HFFc6 (cell line): ENCODE results near the gene LIPM. TPM values are rescaled to one million over a fixed set of nuclear protein-coding genes. Genes with fewer than 3 reads are reported as not detected.

ENCODE experiments used
- DNase-seq: peaks from one replicate; pipeline ENCODE4 v3.0.0-alpha.2; 2018
- H3K27ac Mint-ChIP-seq: 2 replicates; pipeline ENCODE4 v1.8.0; 2020; ENCODE audit warnings: mild to moderate bottlenecking, mixed read lengths
- H3K27me3 Mint-ChIP-seq: 2 replicates; pipeline ENCODE4 v1.8.0; 2021; ENCODE audit warnings: mild to moderate bottlenecking, moderate library complexity, mixed read lengths; ENCODE audit not compliant: insufficient read depth
- H3K36me3 Mint-ChIP-seq: 2 replicates; pipeline ENCODE4 v1.8.0; 2021; ENCODE audit warnings: low read depth, mixed read lengths
- H3K4me1 Mint-ChIP-seq: 2 replicates; pipeline ENCODE4 v1.8.0; 2020; ENCODE audit warnings: low read depth, mixed read lengths
- H3K4me3 Mint-ChIP-seq: 2 replicates; pipeline ENCODE4 v1.8.0; 2020; ENCODE audit warnings: mild to moderate bottlenecking, moderate library complexity, mixed read lengths
- H3K9me3 Mint-ChIP-seq: 2 replicates; pipeline ENCODE4 v1.8.0; 2020; ENCODE audit warnings: mild to moderate bottlenecking, mixed read lengths
- total RNA-seq, 6 experiments: library from RNA; stranded (reverse); fragmentation: NEBNext Ultra II Directional; extraction: Animal tissue kit (Norgen Biotek cat#: 25700); gene quantifications; 2 replicates in 1 of 6; 3 replicates in 5 of 6; pipeline ENCODE4 v1.2.3, GENCODE V29; 2021
- TF ChIP-seq, protein P1 (sequence below): fragments of 200-600 bp; sonication (generic); IDR thresholded peaks from 2 replicates; pipeline ENCODE4 v1.5.0; 2021; ENCODE audit warnings: antibody characterized with exemption, mild to moderate bottlenecking

LIPM gene
- total RNA-seq, 6 experiments from 2014 or later, result not detected

DNA sequence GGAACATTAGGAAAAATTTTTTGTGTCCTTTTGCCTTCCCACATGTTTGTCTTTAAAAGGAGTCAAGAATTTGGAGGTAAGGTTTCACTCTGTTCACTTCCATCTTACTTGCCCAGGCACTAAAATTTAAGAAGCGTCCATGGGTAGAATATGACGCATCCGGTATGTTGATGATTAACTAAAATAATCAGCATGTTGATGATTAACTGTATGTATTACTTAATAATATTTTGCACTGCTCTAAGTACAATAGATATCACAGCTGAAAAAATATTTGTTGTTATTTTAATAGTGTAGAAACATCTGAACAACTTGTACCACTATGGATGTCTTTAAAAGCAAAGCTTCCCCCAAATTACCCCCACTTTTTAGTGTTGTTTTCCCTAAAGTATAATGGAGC, 37.6 kb downstream of the LIPM start:
- DNase-seq, result no peak
- no peak overlapping the region for H3K4me3 Mint-ChIP-seq
- H3K9me3 Mint-ChIP-seq, result no peaks in the 10 kb centered on the region
- peaks cover 2% of the 10 kb centered on the region; the same call in 1 of the 2 replicates for H3K27me3 Mint-ChIP-seq
- no peaks in the 10 kb centered on the region; the same call in 1 of the 2 replicates for H3K4me1 Mint-ChIP-seq
- no peaks in the 10 kb centered on the region for H3K36me3 Mint-ChIP-seq
- H3K27ac Mint-ChIP-seq, result no peak overlapping the region
- TF ChIP-seq, protein P1, sequence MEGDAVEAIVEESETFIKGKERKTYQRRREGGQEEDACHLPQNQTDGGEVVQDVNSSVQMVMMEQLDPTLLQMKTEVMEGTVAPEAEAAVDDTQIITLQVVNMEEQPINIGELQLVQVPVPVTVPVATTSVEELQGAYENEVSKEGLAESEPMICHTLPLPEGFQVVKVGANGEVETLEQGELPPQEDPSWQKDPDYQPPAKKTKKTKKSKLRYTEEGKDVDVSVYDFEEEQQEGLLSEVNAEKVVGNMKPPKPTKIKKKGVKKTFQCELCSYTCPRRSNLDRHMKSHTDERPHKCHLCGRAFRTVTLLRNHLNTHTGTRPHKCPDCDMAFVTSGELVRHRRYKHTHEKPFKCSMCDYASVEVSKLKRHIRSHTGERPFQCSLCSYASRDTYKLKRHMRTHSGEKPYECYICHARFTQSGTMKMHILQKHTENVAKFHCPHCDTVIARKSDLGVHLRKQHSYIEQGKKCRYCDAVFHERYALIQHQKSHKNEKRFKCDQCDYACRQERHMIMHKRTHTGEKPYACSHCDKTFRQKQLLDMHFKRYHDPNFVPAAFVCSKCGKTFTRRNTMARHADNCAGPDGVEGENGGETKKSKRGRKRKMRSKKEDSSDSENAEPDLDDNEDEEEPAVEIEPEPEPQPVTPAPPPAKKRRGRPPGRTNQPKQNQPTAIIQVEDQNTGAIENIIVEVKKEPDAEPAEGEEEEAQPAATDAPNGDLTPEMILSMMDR, result no peak

DNA sequence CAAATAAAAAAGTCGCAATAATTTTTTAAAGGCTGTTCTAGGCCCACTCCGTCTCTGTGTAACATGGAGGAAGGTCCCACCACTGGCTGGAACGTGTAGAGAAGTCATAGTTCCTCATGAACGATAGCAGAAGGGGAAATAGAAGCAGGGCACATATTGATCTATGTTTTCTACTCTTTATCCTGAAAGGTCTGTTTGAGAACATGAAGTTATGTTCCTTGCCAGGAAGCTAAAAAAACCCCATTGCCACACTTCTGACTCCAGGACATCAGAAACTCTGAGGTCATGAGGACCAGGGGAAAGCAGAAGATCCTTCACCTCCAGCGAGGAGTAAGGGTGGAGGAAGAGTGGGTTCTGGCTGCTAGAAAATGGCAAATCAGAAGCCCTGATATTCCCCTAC, 38.4 kb downstream of the LIPM start:
- H3K27ac Mint-ChIP-seq, result no peak overlapping the region
- peaks cover 3% of the 10 kb centered on the region; the same call in 1 of the 2 replicates for H3K27me3 Mint-ChIP-seq
- no peaks in the 10 kb centered on the region; the same call in 1 of the 2 replicates for H3K4me1 Mint-ChIP-seq
- no peaks in the 10 kb centered on the region for H3K36me3 Mint-ChIP-seq
- no peaks in the 10 kb centered on the region for H3K9me3 Mint-ChIP-seq
- TF ChIP-seq, protein P1, result no peak
- no peak overlapping the region for H3K4me3 Mint-ChIP-seq
- DNase-seq, result no peak

DNA sequence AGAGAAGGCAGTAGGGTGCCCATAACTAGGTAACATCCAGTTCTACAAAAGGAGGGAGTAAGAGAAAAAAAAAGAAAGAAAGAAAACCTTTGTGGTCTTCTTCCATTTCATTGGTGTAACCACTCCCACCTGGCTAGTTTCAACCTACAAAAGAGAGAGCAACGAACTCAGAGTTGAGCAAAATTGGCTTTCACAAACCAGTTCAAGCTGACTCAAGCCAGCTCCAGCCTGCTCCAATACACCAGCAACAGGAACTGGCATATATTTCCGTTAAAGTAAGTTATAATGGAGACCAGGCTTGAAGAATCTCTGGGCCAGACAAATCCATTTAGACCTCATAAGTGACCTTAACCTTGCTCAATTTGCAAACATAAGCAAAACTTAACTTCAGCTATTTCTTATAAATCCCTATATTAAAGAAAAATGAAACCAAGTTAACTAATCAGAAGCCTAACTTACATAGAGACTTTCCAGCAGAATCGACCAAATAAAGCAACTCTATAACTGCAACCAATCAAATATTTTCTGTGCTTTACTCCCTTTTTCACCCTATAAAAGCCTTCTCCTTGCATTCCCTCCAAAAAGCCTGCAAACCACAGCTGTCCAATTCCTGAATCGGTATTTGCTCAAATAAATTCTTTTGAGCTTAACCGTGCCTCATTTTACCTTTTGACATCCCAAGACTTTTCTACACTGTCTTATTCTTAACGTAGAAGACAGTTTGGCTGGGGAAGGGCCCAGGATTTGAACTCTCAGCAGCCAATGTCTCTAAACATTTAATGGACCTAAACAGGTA, 39.0 kb downstream of the LIPM start:
- DNase-seq, result no peak
- Mint-ChIP-seq H3K27ac (no peak overlapping the region), H3K9me3 (no peaks in the 10 kb centered on the region), H3K36me3 (no peaks in the 10 kb centered on the region), H3K4me1 (no peaks in the 10 kb centered on the region; the same call in 1 of the 2 replicates), H3K4me3 (no peak overlapping the region), H3K27me3 (peaks cover 3% of the 10 kb centered on the region; the same call in 1 of the 2 replicates)
- TF ChIP-seq, protein P1, result no peak

DNA sequence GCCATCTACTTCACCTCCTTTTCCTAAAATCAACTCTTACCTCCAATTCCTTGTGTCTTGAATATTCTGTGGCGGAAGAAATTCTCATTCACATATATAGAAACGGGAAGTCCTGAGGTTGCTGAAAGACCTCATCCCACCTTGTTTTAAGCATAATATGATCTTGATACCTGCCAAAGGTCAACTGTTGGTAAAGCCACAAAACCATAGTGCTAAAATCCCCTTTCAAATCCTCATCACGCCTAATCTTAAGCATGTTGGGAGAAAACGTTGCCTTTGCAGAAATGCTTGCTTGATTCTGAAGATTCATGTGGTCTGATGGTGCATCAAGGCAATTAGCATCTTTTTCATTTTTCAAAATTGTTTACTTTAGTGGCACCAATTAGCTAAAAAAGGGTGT, 40.6 kb downstream of the LIPM start:
- Mint-ChIP-seq H3K27ac (no peak overlapping the region), H3K27me3 (peaks cover 3% of the 10 kb centered on the region; the same call in 1 of the 2 replicates), H3K36me3 (no peaks in the 10 kb centered on the region), H3K9me3 (no peaks in the 10 kb centered on the region), H3K4me1 (peaks cover 1% of the 10 kb centered on the region), H3K4me3 (no peak overlapping the region)
- TF ChIP-seq, protein P1, result no peak
- no peak for DNase-seq

DNA sequence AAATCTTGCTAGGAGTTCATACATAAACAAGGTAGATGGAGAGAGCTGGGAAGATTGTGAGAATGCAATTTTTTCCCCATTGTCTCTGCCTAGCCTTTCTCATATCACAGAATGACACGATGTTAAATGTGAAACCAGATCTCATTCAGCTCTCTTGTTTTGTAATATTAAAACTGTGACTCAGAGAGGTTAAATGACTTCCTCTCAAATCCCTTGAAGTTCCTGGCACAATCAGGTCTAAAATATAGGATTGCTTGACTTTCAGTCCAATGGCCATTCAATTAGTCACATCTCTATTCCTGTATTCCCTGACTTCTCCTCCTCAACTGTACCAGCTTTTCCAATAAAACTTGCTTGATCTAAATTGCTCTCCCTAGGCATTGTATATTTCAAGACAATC, 46.0 kb downstream of the LIPM start:
- peaks cover 3% of the 10 kb centered on the region; the same call in 1 of the 2 replicates for H3K27me3 Mint-ChIP-seq
- DNase-seq, result peak; percentile 62
- H3K4me3 Mint-ChIP-seq, result peak overlapping the region; percentile 75
- no peaks in the 10 kb centered on the region for H3K9me3 Mint-ChIP-seq
- H3K4me1 Mint-ChIP-seq, result peaks cover 30% of the 10 kb centered on the region
- TF ChIP-seq, protein P1, result no peak
- peak overlapping the region; percentile 68 for H3K27ac Mint-ChIP-seq
- H3K36me3 Mint-ChIP-seq, result no peaks in the 10 kb centered on the region
